Hepatocyte (in vitro differentiated cells): ENCODE measurements around the gene NCOA7. TPM values are rescaled to one million over a fixed set of nuclear protein-coding genes. Genes with fewer than 3 reads are reported as not detected.

Source experiments
- DNase-seq: peaks from one replicate; pipeline ENCODE4 v3.0.0-alpha.2; 2016; ENCODE audit warnings: low spot score
- H2AFZ ChIP-seq: fragments of 200-600 bp; sonication (generic); 2 replicates; pipeline ENCODE4 v1.6.0; 2016; ENCODE audit warnings: antibody characterized with exemption, mild to moderate bottlenecking
- H3K27ac ChIP-seq: fragments of 200-600 bp; sonication (generic); 2 replicates; pipeline ENCODE4 v1.5.1; 2016; ENCODE audit warnings: mild to moderate bottlenecking
- H3K27me3 ChIP-seq: fragments of 200-600 bp; sonication (generic); 2 replicates; pipeline ENCODE4 v1.6.1; 2016
- H3K36me3 ChIP-seq: fragments of 200-600 bp; sonication (generic); replicated peaks from 2 replicates; pipeline ENCODE4 v1.5.1; 2016; ENCODE audit warnings: low read depth; ENCODE audit not compliant: insufficient read depth
- H3K4me1 ChIP-seq: fragments of 200-600 bp; sonication (generic); 2 replicates; pipeline ENCODE4 v1.5.1; 2016; ENCODE audit warnings: mild to moderate bottlenecking, moderate library complexity; ENCODE audit not compliant: insufficient read depth
- H3K4me2 ChIP-seq: fragments of 200-600 bp; sonication (generic); 2 replicates; pipeline ENCODE4 v1.6.0; 2016
- H3K4me3 ChIP-seq: fragments of 200-600 bp; sonication (generic); 2 replicates; pipeline ENCODE4 v1.5.1; 2016; ENCODE audit warnings: mild to moderate bottlenecking
- H3K79me2 ChIP-seq: fragments of 200-600 bp; sonication (generic); 2 replicates; pipeline ENCODE4 v1.6.0; 2017; ENCODE audit warnings: mild to moderate bottlenecking
- H3K9me2 ChIP-seq: fragments of 200-600 bp; sonication (generic); replicated peaks from 2 replicates; pipeline ENCODE4 v1.6.0; 2017; ENCODE audit warnings: mild to moderate bottlenecking; ENCODE audit not compliant: insufficient read depth
- H3K9me3 ChIP-seq: fragments of 200-600 bp; sonication (generic); 2 replicates; pipeline ENCODE4 v1.5.1; 2016; ENCODE audit warnings: low read depth, mild to moderate bottlenecking
- H4K20me1 ChIP-seq: fragments of 200-600 bp; sonication (generic); 2 replicates; pipeline ENCODE4 v1.6.0; 2016; ENCODE audit warnings: mild to moderate bottlenecking; ENCODE audit not compliant: insufficient read depth, poor library complexity, severe bottlenecking
- EZH2 ChIP-seq: fragments of 200-600 bp; sonication (generic); IDR thresholded peaks from 2 replicates; pipeline ENCODE4 v1.6.1; 2016; ENCODE audit warnings: antibody characterized with exemption, mild to moderate bottlenecking, borderline replicate concordance
- EZH2phosphoT487 ChIP-seq: fragments of 200-600 bp; sonication (generic); IDR thresholded peaks from one replicate; pipeline ENCODE4 v1.6.1; 2018; ENCODE audit warnings: antibody characterized with exemption, mild to moderate bottlenecking, low read depth, moderate library complexity; ENCODE audit not compliant: unreplicated experiment, severe bottlenecking
- WGBS: methylation state at CpG from one replicate; pipeline ENCODE4 v1.1.6; 2016; ENCODE audit warnings: low lambda C conversion rate; ENCODE audit errors: missing lambda C conversion rate; 5-methylcytosine and 5-hydroxymethylcytosine counted together
- polyA plus RNA-seq: library from polyadenylated mRNA; unstranded; fragments of >200 nt; fragmentation: Nextera tagmentation; extraction: Ambion mirVana; gene quantifications from 2 replicates; pipeline ENCODE4 v1.2.1, GENCODE V29; 2016
- total RNA-seq: library from RNA; depleted of rRNA; stranded (reverse); fragments of >200 nt; gene quantifications from 2 replicates; pipeline ENCODE4 v1.2.3, GENCODE V29; 2014
- TF ChIP-seq, protein P1 (sequence below): fragments of 200-600 bp; sonication (generic); IDR thresholded peaks from 2 replicates; pipeline ENCODE4 v1.5.1; 2016; ENCODE audit warnings: antibody characterized with exemption, mild to moderate bottlenecking; ENCODE audit not compliant: poor library complexity

NCOA7 gene
- total and polyA plus RNA-seq, 2 experiments from 2014 or later: 17.3 to 42.0 TPM

GRCh38 chr6:125872259-125872921, 81.6 kb downstream of the NCOA7 start:
- no peak for DNase-seq
- WGBS: 62% methylated on average over 5 of the region's 5 CpGs
- no peaks in the 10 kb centered on the region for H3K9me3 ChIP-seq
- H3K27me3 ChIP-seq: no peaks in the 10 kb centered on the region
- no peaks in the 10 kb centered on the region for H3K9me2 ChIP-seq
- H3K79me2 ChIP-seq: no peaks in the 10 kb centered on the region
- TF ChIP-seq EZH2phosphoT487 (no peak), EZH2 (no peak)
- TF ChIP-seq, protein P1, sequence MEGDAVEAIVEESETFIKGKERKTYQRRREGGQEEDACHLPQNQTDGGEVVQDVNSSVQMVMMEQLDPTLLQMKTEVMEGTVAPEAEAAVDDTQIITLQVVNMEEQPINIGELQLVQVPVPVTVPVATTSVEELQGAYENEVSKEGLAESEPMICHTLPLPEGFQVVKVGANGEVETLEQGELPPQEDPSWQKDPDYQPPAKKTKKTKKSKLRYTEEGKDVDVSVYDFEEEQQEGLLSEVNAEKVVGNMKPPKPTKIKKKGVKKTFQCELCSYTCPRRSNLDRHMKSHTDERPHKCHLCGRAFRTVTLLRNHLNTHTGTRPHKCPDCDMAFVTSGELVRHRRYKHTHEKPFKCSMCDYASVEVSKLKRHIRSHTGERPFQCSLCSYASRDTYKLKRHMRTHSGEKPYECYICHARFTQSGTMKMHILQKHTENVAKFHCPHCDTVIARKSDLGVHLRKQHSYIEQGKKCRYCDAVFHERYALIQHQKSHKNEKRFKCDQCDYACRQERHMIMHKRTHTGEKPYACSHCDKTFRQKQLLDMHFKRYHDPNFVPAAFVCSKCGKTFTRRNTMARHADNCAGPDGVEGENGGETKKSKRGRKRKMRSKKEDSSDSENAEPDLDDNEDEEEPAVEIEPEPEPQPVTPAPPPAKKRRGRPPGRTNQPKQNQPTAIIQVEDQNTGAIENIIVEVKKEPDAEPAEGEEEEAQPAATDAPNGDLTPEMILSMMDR: no peak
- no peak overlapping the region for H3K4me3 ChIP-seq
- H3K36me3 ChIP-seq: no peaks in the 10 kb centered on the region
- H4K20me1 ChIP-seq: no peaks in the 10 kb centered on the region
- peak overlapping the region; percentile 28 for H3K27ac ChIP-seq
- peaks cover 4% of the 10 kb centered on the region for H3K4me1 ChIP-seq
- peak overlapping the region; percentile 14 for H3K4me2 ChIP-seq
- no peak overlapping the region for H2AFZ ChIP-seq

GRCh38 chr6:125882243-125882642, 91.5 kb downstream of the NCOA7 start:
- Histone ChIP-seq H2AFZ (no peak overlapping the region), H3K9me3 (no peaks in the 10 kb centered on the region), H3K36me3 (no peaks in the 10 kb centered on the region), H4K20me1 (no peaks in the 10 kb centered on the region), H3K79me2 (no peaks in the 10 kb centered on the region), H3K4me3 (no peak overlapping the region), H3K4me2 (no peak overlapping the region), H3K9me2 (no peaks in the 10 kb centered on the region), H3K27ac (no peak overlapping the region), H3K4me1 (no peaks in the 10 kb centered on the region), H3K27me3 (no peaks in the 10 kb centered on the region)
- TF ChIP-seq EZH2 (no peak), EZH2phosphoT487 (no peak)
- TF ChIP-seq, protein P1: no peak
- DNase-seq: no peak
- WGBS: over 99% methylated on average over 4 of the region's 4 CpGs

GRCh38 chr6:125884634-125885371, 94.0 kb downstream of the NCOA7 start:
- H3K27me3 ChIP-seq: no peaks in the 10 kb centered on the region
- TF ChIP-seq EZH2: no peak
- TF ChIP-seq, protein P1: no peak
- no peak for TF ChIP-seq EZH2phosphoT487
- H3K36me3 ChIP-seq: no peaks in the 10 kb centered on the region
- H3K4me3 ChIP-seq: no peak overlapping the region
- H2AFZ ChIP-seq: no peak overlapping the region
- no peaks in the 10 kb centered on the region for H3K79me2 ChIP-seq
- H3K4me1 ChIP-seq: no peaks in the 10 kb centered on the region
- no peaks in the 10 kb centered on the region for H3K9me2 ChIP-seq
- H3K4me2 ChIP-seq: no peak overlapping the region
- WGBS: 55% methylated on average over 6 of the region's 6 CpGs
- DNase-seq: no peak
- no peaks in the 10 kb centered on the region for H4K20me1 ChIP-seq
- no peak overlapping the region for H3K27ac ChIP-seq
- no peaks in the 10 kb centered on the region for H3K9me3 ChIP-seq
